ENCODE data around the gene NTN4.
"Not testable (repeated sequence)": the region's sequence is repeated elsewhere in the genome, so short reads cannot be mapped to it uniquely, and the experiment has no call there.

The NTN4 gene

DNA sequence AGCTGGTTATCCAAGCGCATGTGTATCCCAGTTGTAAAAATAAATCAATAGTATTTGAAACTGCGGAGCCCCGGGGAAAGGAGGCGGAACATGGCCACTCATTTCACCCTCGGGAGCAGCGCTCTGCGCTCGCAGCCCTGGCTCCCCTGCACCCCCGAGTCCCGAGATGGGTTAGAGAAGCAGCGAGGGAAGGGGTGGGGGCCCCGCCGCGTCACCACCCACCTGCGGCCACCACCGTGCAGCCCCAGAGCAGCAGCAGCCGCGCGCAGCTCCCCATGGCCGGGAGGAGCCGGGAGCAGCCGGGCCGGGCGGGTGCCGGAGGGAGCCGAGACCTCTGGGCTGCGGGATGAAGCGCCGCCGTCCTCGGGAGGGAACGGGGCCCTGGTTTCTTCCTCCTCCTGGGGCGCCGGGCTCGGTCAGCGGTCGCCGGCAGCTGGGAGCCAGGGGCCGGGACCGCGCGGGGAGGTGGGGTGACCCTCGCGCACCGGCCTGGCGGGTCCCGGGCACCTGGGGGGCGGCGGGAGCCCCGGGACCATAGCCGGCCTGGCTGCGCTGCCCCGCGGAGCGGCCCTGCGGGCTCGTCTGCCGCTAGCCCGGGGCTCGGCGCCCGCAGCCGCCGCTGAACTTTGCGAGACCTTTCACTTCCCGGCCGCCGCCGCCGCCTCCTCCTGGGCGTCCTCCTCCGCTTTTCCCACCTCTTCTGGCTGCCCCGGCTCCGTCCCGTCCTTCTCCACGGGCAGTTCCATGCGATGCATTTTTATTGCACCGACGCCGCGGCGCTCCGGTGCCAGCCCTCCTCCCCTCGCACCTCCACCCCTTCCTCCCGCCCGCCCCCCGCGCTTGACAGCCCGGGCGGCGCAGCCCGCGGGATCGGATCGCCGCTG lies at the start of gene NTN4:
NTN4 (minus strand) TSS at position 732 of the 884 bp plus-strand sequence; CDS start at position 277, 455 bp downstream.
- peak; percentile 70 for DNase-seq

DNA sequence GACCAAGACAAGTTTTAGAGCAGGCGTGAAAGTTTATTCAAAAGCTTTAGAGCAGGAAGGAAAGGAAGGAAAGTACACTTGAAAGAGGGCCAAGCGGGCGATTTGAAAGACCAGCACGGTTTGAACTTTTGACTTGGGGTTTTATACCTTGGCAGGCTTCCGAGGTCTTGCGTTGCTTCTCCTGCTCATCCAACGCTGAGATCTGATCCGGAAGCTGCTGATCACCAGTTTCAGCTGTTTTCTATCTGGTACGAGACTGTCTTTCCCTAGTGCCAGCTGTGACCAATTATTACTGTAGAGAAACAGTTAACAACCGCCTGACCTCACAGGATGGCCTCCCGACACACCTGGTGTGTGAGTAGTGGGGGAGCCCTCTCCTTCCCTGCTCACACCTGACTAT lies 47.6 kb upstream of the NTN4 start:
- no peak for DNase-seq

DNA sequence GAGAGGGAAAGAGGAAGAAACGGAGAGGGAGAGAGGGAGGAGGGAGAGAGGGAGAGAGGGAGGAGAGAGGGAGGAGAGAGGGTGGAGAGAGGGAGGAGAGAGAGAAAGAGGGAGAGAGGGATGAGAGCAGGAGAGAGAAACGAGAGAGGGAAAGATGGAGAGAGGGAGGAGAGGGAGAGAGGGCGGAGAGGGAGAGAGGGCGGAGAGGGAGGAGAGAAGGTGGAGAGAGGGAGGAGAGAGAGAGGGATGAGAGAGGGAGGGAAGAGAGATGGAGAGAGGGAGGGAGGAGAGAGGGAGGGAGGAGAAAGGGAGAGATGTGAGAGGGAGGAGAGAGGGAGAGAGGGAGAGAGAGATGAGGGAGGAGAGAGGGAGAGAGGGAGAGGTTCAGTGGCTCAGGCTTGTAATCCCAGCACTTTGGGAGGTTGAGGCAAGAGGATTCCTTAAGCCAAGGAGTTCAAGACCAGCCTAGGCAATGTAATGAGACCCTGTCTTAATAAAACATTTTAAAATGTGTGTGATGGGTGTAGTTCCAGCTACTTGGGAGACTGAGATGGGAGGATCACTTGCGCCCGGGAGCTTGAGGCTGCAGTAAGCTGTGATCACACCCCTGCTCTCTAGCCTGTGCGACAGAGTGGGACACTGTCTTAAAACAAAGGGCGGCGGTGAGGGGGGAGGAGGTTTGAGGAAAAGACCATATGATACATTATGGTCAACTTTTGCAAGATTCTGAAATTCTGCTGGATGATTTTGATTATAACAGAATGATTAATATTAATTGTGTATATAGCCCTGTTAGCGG lies 46.9 kb upstream of the NTN4 start:
- DNase-seq, result no peak

DNA sequence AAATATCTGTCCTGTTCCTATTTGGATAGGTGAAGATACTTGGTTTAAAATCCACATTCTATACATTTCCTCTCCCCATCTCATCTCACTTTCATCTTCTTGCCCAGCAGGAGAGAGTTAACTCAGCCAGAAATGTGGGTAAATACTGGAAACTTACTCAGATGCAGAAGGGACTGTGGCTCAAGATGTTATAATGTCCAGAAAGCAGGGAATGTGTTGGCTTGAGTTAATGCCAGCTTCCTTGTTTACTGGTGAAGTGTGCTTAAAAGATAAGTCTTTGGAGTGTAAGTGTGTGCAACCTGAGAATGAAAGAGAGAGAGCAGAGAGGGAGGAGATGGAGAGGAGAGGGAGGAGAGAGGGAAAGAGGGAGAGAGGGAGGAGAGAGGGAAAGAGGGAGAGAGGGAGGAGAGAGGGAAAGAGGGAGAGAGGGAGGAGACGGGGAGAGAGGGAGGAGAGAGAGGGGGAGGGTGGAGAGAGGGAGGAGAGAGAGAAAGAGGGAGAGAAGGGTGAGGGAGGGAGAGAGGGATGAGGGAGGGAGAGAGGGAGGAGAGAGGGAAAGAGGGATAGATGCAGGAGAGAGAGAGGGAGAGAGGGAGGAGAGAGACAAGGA lies 46.2 kb upstream of the NTN4 start:
- no peak for DNase-seq

DNA sequence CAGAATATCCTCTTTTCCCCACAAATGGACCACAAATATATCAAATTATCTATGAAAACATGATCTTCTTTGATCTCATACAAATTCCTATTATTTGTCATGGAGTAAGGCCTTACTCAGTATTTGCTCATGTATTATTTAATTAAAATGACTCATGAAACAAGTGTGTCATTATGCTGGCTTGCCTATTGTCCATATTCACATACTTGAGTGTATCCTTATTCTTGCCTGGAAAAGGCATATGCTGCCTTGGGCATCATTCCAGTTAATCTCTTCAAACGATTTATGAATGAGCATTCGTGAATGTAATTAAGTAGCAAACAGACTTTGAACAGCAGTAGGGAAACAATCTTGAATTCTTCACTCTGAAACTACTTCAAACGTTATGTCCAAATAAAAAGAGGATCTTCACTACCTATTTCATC lies 45.6 kb upstream of the NTN4 start:
- no peak for DNase-seq

DNA sequence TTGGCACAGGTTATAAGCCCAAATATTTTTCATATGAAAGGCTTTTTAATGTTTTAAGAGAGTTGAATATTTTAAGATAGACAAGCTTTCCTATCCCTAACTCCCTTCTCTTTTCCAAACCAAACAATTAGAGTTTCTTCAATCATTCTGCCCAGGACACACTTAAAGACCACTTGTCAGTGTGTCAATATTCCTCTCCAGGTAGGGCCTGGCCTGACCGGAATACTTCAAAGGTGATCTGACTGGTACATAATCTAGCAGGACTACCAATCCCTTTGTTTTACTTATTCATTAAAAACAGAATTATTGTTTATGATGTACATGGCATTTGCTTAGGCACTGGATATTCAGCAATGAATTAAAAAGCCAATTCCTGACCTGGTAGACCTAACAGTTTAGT lies 44.0 kb upstream of the NTN4 start:
- DNase-seq, result no peak

DNA sequence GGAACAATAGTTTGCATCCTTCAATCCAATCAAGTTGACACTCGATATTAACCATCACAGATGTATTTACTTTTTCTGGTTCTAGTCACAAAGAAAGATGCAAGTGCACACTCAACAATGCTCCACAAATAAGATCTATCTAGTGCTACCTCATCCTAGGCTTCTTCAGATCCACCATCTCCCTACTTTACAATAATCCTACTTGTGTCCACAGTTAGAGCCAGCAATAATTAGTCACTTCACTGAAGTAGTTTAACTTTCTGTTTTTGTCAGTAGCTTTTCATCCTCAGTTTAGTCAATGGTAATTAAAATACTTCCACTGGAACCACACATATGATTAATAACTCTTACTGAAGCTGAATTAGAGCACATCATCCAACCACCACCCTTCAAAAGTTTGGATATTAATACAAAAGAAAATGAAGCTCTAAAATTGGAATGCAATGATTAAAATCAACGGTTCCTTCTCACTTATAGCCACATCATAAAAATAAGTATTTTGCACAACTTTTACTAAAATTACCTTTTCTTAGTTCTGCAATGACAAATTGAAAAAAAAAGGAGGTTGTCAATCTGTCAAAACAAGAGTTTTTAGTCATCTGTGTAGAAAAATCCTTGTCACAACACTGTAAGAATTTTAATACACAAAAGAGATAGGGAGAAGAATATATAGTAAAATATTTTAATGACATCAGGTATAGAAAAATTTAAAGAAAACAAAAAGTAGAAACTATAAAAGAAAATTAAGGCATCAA lies 39.9 kb upstream of the NTN4 start:
- DNase-seq, result no peak

- DNase-seq, result no peak
These were observed 38.8 kb upstream of the NTN4 start for GRCh38 chr12:95829395-95829794.

DNA sequence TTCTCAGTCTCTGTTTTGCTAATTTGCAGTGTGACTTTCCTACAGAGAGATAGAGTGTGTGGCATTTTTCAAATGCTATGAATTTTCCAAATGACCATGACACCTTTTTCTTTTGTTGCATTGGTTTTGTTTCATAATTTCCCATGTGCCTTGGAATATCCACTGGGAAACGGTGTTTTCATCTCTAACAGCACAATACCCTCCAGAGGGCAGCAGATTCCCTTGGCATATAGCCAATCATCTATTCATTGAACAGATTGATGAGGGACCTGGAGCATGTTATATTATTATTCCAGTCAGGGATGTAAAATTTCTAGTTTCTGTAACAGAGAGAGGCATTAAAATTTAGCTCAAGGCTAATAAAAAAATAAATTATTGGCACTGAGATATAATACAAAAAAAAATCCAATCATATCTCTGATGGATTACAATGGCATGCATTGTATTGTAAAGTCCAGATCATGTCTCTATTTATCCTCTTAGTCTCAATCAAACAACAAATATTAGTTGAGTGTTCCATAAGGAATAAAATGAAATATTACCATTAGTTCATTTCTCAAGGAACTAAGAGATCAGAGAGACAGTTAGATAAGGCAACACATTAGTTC lies 29.6 kb upstream of the NTN4 start:
- DNase-seq, result peak; percentile 73

GRCh38 chr12:95815632-95816212 lies 25.2 kb upstream of the NTN4 start:
- DNase-seq, result no peak

DNA sequence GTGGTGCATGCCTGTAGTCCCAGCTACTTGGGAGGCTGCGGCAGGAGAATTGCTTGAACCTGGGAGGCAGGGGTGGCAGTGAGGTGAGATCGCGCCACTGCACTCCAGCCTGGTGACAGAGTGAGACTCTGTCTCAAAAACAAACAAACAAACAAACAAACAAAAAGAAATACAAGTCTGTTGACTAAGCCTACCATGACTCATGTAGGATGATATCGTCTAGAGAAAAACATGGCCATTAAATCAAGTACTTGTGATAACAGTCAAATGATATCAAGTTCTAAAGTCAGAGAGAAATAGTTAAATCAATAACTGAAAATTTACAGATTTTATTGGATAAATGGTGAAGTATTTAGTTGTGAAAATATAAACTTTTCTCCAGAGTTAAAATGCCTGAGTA lies 21.6 kb upstream of the NTN4 start:
- not testable (repeated sequence) for DNase-seq

DNA sequence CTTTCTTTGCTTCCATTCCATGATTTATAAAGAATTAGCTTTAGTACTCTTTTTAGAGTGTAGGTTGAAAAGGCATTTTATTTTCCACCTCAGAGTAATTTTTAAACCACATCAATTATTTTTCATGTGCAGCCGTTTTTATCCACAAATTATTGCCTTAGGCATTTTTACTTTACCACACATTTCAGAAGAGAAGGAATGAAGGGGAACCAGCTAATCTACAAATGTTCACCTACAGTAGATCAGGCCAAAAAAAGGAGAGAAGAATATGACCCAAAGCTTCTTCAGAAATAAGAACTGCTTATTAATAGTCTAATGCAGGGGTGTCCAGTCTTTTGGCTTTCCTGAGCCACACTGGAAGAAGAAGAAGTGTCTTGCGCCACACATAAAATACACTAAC lies 19.8 kb upstream of the NTN4 start:
- DNase-seq, result no peak

DNA sequence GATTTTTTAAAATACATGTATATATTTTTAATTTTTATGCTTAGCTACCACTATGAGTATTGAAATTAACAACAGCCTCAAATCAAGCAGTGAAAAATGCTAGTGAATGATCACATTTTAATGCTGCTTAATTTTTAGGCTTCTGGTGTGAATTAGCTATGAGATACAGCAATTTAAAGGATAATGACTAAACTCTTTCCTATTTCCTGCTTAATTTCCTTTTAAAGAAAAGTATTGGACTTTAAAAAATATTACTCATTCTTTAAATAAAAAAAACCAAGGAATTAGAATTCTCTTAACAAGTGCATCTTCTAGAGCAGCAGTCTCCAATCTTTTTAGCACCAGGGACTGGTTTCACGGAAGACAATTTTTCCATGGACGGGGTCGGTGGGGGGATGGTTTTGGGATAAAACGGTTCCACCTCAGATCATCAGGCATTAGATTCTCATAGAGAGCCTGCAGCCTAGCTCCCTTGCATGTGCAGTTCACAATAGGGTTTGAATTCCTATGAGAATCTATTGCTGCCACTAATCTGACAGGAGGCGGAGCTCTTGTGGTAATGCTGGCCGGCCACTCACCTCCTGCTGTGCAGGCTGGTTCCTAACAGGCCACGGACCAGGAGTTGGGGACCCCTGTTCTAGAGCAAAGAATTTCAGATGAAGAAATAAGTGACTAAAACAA lies 18.6 kb upstream of the NTN4 start:
- no peak for DNase-seq

DNA sequence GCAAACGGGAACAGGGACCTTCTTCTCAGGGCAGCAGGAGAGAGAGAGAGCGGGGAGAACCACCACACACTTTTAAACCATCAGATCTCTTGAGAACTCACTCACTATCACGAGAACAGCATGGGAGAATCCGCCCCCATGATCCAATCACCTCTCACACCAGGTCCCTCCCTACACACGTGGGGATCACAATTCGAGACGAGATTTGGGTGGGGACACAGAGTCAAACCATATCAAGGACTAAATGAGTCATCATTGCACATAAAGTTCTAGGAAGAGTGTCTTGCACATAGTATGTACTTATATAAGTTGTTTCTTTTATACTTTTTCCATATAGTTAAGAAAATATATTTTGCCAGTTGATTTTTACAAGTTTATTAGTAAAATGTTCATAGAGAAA lies 17.6 kb upstream of the NTN4 start:
- DNase-seq, result no peak

DNA sequence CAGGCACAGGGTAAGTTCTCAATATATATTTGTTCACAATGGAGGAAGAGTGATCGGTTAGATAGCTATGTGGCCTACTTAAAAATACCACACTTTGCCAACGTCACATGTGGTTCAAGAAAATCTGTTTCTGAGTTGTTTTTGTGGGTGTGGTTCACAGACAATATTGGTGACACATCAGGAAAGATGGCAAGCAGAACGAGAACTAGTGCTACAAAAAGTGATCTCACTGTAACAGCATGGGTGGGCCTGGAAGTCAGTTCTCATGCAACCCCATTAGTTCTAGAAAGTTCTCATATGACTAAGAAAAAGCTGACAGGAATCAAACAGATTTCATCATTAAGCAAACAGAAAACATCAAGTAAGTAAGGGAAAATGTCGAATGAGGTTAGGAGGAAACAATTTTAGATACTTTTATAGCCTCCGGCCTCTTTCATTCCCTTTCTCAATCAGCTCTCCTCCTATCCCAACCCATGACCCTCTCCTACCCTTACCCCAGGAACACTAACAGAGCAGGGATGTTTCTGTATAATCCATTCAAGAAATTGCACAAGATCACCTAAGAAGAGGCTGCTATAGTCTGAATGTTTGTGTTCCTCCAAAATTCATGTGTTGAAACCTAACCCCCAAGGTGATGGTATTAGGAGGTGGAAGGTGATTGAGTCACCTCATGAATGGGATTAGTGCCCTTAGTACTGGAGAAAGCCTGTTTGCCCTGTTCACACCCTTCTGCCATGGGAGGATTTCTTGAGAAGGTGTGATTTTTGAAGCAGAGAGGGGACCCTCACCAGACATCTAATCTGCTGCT lies 15.5 kb upstream of the NTN4 start:
- DNase-seq, result no peak

- no peak for DNase-seq
These were observed 13.7 kb upstream of the NTN4 start for GRCh38 chr12:95804291-95804690.

DNA sequence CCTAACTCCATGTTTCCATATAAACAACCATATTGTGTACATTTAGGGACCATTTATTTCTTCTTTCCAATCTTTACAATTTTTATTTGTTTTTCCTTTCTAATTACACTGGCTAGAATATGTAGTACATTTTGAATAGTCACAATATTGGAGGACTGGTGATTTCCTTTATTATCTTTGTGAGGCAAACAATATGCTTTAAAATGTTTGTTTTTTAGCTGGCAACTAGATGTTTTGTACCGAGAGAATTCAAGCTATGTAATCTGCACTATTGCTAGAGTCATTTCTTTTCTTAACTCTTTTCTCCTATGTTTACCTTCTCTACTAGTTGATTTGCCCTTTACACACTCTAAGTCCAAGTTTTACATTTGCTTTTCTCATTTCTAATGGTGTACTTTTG lies 13.3 kb upstream of the NTN4 start:
- no peak for DNase-seq

GRCh38 chr12:95802482-95803270 lies 12.1 kb upstream of the NTN4 start:
- DNase-seq, result no peak

GRCh38 chr12:95796982-95797289 lies 6.4 kb upstream of the NTN4 start:
- DNase-seq, result no peak

All from eye (tissue), 1 donor.